ENCODE data around the gene LRRD1. TPM values are rescaled to one million over a fixed set of nuclear protein-coding genes. Genes with fewer than 3 reads are reported as not detected.
"Not testable (repeated sequence)": the region's sequence is repeated elsewhere in the genome, so short reads cannot be mapped to it uniquely, and the experiment has no call there.

LRRD1 gene
- total RNA-seq, 4 donors from 2014 or later, result 0.13 to 0.29 (median 0.20) TPM; not detected in 1

- Histone ChIP-seq H3K9me3 (no peaks in the 10 kb centered on the region), H3K36me3 (no peaks in the 10 kb centered on the region), H3K4me1 (no peaks in the 10 kb centered on the region), H3K4me3 (replicated peaks in 1 of 3) (no peak overlapping the region), H3K27me3 (no peaks in the 10 kb centered on the region), H3K27ac (no peak overlapping the region)
- no peak for TF ChIP-seq POLR2A (IDR thresholded peaks at IDR 0.05)
- TF ChIP-seq CTCF (IDR thresholded peaks at IDR 0.05), result no peak
- DNase-seq, result no peak
- intact Hi-C loops (cut with DNase I), result no loop called here
Measured at GRCh38 chr7:92177362-92177761, 1.6 kb downstream of the LRRD1 start.

GRCh38 chr7:92169529-92169928 is 9.4 kb downstream of the LRRD1 start:
- intact Hi-C loops (cut with DNase I); H3K9me3 ChIP-seq; H3K36me3 ChIP-seq; H3K4me3 ChIP-seq (replicated peaks in 1 of 3); DNase-seq; H3K27me3 ChIP-seq; H3K27ac ChIP-seq; H3K4me1 ChIP-seq: not testable (repeated sequence)
- 82 to 91% methylated on average over 2 of the region's 2 CpGs for WGBS, 2 donors

GRCh38 chr7:92161271-92161670 is 17.7 kb downstream of the LRRD1 start:
- intact Hi-C loops (cut with DNase I), result no loop called here

GRCh38 chr7:92158660-92159575 is 20.0 kb downstream of the LRRD1 start:
- no peaks in the 10 kb centered on the region for H3K9me3 ChIP-seq
- H3K4me3 ChIP-seq (replicated peaks in 1 of 3), result no peak overlapping the region
- no peaks in the 10 kb centered on the region for H3K27me3 ChIP-seq
- no peak for DNase-seq
- no peaks in the 10 kb centered on the region for H3K36me3 ChIP-seq
- TF ChIP-seq POLR2A (IDR thresholded peaks at IDR 0.05) (no peak), CTCF (IDR thresholded peaks at IDR 0.05) (no peak)
- H3K27ac ChIP-seq, result no peak overlapping the region
- H3K4me1 ChIP-seq, result no peaks in the 10 kb centered on the region
- intact Hi-C loops (cut with DNase I), result no loop called here
- 92 to 95% methylated on average over 3 of the region's 3 CpGs for WGBS, 2 donors

More at GRCh38 chr7:92161271-92161670, 17.7 kb downstream of the LRRD1 start:
- Histone ChIP-seq H3K9me3 (no peaks in the 10 kb centered on the region), H3K4me1 (no peaks in the 10 kb centered on the region), H3K36me3 (no peaks in the 10 kb centered on the region), H3K27me3 (no peaks in the 10 kb centered on the region), H3K4me3 (replicated peaks in 1 of 3) (no peak overlapping the region), H3K27ac (no peak overlapping the region)
- TF ChIP-seq CTCF (IDR thresholded peaks at IDR 0.05) (no peak), POLR2A (IDR thresholded peaks at IDR 0.05) (no peak)
- 88 to 92% methylated on average over 1 of the region's 1 CpG for WGBS, 2 donors
- DNase-seq, result no peak

- Histone ChIP-seq H3K4me1 (no peaks in the 10 kb centered on the region), H3K36me3 (no peaks in the 10 kb centered on the region), H3K27ac (no peak overlapping the region), H3K9me3 (no peaks in the 10 kb centered on the region), H3K27me3 (no peaks in the 10 kb centered on the region), H3K4me3 (replicated peaks in 1 of 3) (no peak overlapping the region)
- intact Hi-C loops (cut with DNase I), result no loop called here
- no peak for TF ChIP-seq POLR2A (IDR thresholded peaks at IDR 0.05)
- TF ChIP-seq CTCF (IDR thresholded peaks at IDR 0.05), result no peak
- no peak for DNase-seq
Measured at GRCh38 chr7:92156990-92157389, 22.0 kb downstream of the LRRD1 start.
